Activated CD8-positive, alpha-beta T cell treated with anti-CD3 and anti-CD28 coated beads, Interleukin-2, amount 10 ng/mL, durations not matched to agents 7 days and 5 days (primary cell): ENCODE results near the gene DCAF11. TPM values are rescaled to one million over a fixed set of nuclear protein-coding genes. Genes with fewer than 3 reads are reported as not detected.

Source experiments
- ATAC-seq: fragments of 150-1000 bp; cut with Tn5 transposase; one replicate; pipeline ENCODE4 v1.10.0; 2021; ENCODE audit warnings: moderate library complexity
- CTCF ChIA-PET: fragments of 350-600 bp; sonication (Branson Sonifier 250); formaldehyde crosslinking; loops from one replicate; lab custom pipeline; 2021; ENCODE audit warnings: antibody characterized with exemption; lab: Charles Lee
- POLR2A ChIA-PET: fragments of 350-600 bp; sonication (Branson Sonifier 250); formaldehyde crosslinking; loops from one replicate; lab custom pipeline; 2021; ENCODE audit warnings: antibody characterized with exemption; lab: Charles Lee
- DNase-seq: peaks from one replicate; pipeline ENCODE4 v3.0.0-alpha.2; 2020
- H3K27ac Mint-ChIP-seq: one replicate; pipeline ENCODE4 v1.8.0; 2021; ENCODE audit warnings: mild to moderate bottlenecking, mixed read lengths
- H3K27me3 Mint-ChIP-seq: one replicate; pipeline ENCODE4 v1.8.0; 2021; ENCODE audit warnings: low read depth, mixed read lengths
- H3K36me3 Mint-ChIP-seq: one replicate; pipeline ENCODE4 v1.8.0; 2021; ENCODE audit warnings: low read depth, mixed read lengths
- H3K4me1 Mint-ChIP-seq: one replicate; pipeline ENCODE4 v1.8.0; 2021; ENCODE audit warnings: low read depth, mixed read lengths
- H3K4me3 Mint-ChIP-seq: one replicate; pipeline ENCODE4 v1.8.0; 2021; ENCODE audit warnings: mild to moderate bottlenecking, mixed read lengths
- H3K9me3 Mint-ChIP-seq: one replicate; pipeline ENCODE4 v1.8.0; 2022; ENCODE audit warnings: mixed read lengths; ENCODE audit not compliant: insufficient read depth
- total RNA-seq, 2 experiments: library from RNA; stranded (reverse); gene quantifications; one replicate each; pipeline ENCODE4 v1.2.3, GENCODE V29; 2021

Gene DCAF11
- 100 to 1,000 TPM; 101 to 107 TPM for total RNA-seq

DNA sequence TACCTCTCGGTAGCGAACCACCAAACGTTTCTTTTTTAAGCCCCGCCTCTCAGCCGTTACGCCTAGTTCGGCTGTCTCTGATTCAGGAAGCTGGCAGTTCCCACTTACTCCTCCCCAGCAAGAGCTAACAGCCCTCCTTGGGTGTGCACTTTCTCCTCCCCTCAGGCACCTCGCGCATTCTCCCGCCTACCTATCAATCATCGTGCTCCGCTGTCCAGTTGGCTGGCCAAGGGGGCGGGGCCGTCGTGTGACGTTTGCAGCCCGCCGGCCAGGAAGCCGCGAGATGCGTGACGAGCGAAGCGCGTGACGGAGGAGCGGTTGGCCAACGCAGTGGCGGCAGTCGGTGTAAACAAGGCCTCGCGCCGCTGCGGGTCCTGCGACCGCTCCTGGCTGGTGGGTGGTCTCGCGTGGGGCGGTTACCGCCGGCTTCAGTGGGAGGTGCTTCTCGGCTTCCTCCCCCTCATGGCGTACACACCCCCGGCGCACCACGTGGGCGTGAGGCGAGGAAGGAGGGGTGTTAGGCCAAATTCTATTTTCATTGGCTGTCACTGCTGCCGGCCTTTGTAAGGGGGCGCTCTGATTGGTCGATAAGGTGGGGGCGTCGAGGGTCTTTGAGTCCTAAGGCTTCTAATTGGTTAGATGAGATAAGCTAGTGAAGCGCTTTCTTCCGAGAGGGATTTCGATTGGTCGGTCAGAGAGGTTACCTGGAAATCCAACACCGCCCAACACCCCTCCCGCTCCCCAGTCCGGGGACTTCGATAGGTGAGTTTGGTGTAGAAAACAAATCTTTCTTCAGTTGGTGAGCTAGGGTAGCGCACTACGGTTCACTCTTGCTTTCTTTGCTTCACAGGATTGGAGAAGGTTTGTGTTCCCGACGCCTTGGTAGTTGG is at the start of gene DCAF11, which contains the start of gene NRL:
DCAF11 (plus strand) TSS at position 246 of the 890 bp plus-strand sequence. CDS start 818 bp downstream, outside the sequence.
NRL (minus strand) TSS at position 418 of the 890 bp plus-strand sequence. CDS start 32,101 bp downstream, outside the sequence.
- Mint-ChIP-seq H3K27me3 (no peaks in the 10 kb centered on the region), H3K9me3 (no peaks in the 10 kb centered on the region)
- POLR2A ChIA-PET: interaction anchor here (0.8 to 6.9 kb wide), 29 partner anchors 9 to 185 kb away, joined by 3 to 119 read pairs (median 8); partner anchors contain the start of genes CARMIL3, EMC9, FITM1 and IRF9

GRCh38 chr14:24064856-24065255 is 49.7 kb upstream of the DCAF11 start:
- no peak for ATAC-seq
- Mint-ChIP-seq H3K4me1 (no peaks in the 10 kb centered on the region), H3K27me3 (peaks cover 3% of the 10 kb centered on the region), H3K9me3 (no peaks in the 10 kb centered on the region), H3K4me3 (no peak overlapping the region), H3K36me3 (no peaks in the 10 kb centered on the region), H3K27ac (no peak overlapping the region)
- ChIA-PET POLR2A (interaction anchor here (0.5 kb wide), 1 partner anchor 73 kb away, joined by 3 read pairs; no protein-coding TSS in a partner anchor), CTCF (no interaction called here)
- no peak for DNase-seq

More for the DNA sequence above, at the start of gene DCAF11, which contains the start of gene NRL:
- peak; percentile 99 for DNase-seq
- CTCF ChIA-PET: interaction anchor here (0.6 to 5.0 kb wide), 22 partner anchors 7 to 317 kb away, joined by 3 to 43 read pairs (median 5); partner anchors contain the start of genes CIDEB, EMC9, FITM1 and IRF9
- peak within 1 kb of the TSS; percentile 99 for H3K27ac Mint-ChIP-seq
- peaks cover 38% of the 10 kb centered on the region for H3K4me1 Mint-ChIP-seq
- H3K4me3 Mint-ChIP-seq: peak within 1 kb of the TSS; percentile 96
- peaks cover 48% of the 10 kb centered on the region for H3K36me3 Mint-ChIP-seq
- peak; percentile 92 for ATAC-seq

DNA sequence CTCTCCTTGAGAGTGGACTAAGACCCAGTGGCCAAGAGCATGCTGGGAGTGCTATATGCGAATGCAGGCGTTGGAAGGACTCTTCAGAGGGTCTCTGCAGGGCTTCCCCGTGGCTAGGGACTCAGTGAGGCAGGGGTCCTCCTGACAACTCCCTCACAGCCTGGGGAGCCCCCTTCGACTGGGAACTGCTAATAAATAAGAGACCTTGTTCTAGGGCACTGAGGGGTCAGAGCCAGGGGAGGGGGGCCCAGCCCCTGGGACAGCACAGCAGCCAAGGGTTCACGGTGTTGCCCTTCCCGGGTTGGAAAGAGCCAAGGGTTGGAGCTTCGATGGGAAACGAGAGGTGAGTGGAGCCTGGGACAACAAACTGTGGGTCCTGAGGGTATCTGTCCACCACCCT is 49.2 kb upstream of the DCAF11 start:
- no peak for ATAC-seq
- ChIA-PET CTCF (interaction anchor here (0.9 to 1.2 kb wide), 2 partner anchors 25 to 30 kb away, joined by 3 to 5 read pairs; no protein-coding TSS in a partner anchor), POLR2A (interaction anchor here (0.9 kb wide), 1 partner anchor 49 kb away, joined by 3 read pairs; the partner anchor contains the start of gene DCAF11)
- Mint-ChIP-seq H3K27me3 (peaks cover 7% of the 10 kb centered on the region), H3K9me3 (no peaks in the 10 kb centered on the region), H3K27ac (no peak overlapping the region), H3K4me3 (no peak overlapping the region), H3K36me3 (no peaks in the 10 kb centered on the region), H3K4me1 (no peaks in the 10 kb centered on the region)
- no peak for DNase-seq

DNA sequence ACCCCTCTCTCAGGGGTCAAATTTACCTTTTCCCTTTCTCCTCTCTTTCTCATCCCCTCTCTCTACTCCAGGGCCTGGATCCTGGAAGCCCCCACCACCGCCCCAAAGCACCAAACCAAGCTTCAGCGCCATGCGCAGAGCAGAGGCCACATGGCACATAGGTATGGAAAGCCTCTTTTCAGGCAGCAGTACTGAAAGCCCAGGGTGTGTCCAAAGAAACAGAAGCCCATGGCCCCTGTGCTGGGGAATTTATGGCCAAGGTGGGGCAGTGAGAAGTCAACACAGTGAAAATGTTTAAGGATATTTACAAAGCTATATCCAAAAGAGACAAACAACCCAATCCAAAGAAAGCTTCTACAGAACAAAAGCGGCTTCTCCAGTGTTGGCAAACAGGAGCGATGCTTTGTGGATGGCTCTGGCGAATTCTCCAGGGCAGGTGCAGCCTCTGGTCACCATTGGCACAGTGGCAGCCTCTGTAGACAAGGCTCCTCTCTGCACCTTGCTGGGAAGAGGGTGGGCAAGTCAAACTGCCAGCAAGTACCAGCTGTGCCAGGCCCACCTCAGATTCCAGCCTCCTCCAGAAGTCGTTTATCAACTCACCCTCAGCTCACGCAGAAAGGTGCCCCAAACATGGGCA is 48.0 kb upstream of the DCAF11 start:
- H3K27ac Mint-ChIP-seq: no peak overlapping the region
- no peaks in the 10 kb centered on the region for H3K36me3 Mint-ChIP-seq
- POLR2A ChIA-PET: interaction anchor here (0.9 to 1.2 kb wide), 2 partner anchors 28 to 94 kb away, joined by 4 read pairs; partner anchors contain the start of genes IRF9 and PCK2
- ATAC-seq: no peak
- peaks cover 9% of the 10 kb centered on the region for H3K27me3 Mint-ChIP-seq
- no peaks in the 10 kb centered on the region for H3K4me1 Mint-ChIP-seq
- H3K9me3 Mint-ChIP-seq: no peaks in the 10 kb centered on the region
- CTCF ChIA-PET: interaction anchor here (1.4 to 2.0 kb wide), 4 partner anchors 8 to 41 kb away, joined by 5 to 8 read pairs (median 6); no protein-coding TSS in a partner anchor
- DNase-seq: no peak
- no peak overlapping the region for H3K4me3 Mint-ChIP-seq

GRCh38 chr14:24067133-24068082 is 47.2 kb upstream of the DCAF11 start:
- Mint-ChIP-seq H3K4me1 (no peaks in the 10 kb centered on the region), H3K4me3 (no peak overlapping the region), H3K27ac (no peak overlapping the region), H3K27me3 (peaks cover 9% of the 10 kb centered on the region), H3K9me3 (no peaks in the 10 kb centered on the region), H3K36me3 (no peaks in the 10 kb centered on the region)
- no peak for ATAC-seq
- no peak for DNase-seq
- ChIA-PET POLR2A (interaction anchor here (1.2 kb wide), 1 partner anchor 27 kb away, joined by 4 read pairs; the partner anchor contains the start of gene PCK2), CTCF (interaction anchor here (1.1 to 3.4 kb wide), 7 partner anchors 9 to 41 kb away, joined by 3 to 14 read pairs (median 6); no protein-coding TSS in a partner anchor)

DNA sequence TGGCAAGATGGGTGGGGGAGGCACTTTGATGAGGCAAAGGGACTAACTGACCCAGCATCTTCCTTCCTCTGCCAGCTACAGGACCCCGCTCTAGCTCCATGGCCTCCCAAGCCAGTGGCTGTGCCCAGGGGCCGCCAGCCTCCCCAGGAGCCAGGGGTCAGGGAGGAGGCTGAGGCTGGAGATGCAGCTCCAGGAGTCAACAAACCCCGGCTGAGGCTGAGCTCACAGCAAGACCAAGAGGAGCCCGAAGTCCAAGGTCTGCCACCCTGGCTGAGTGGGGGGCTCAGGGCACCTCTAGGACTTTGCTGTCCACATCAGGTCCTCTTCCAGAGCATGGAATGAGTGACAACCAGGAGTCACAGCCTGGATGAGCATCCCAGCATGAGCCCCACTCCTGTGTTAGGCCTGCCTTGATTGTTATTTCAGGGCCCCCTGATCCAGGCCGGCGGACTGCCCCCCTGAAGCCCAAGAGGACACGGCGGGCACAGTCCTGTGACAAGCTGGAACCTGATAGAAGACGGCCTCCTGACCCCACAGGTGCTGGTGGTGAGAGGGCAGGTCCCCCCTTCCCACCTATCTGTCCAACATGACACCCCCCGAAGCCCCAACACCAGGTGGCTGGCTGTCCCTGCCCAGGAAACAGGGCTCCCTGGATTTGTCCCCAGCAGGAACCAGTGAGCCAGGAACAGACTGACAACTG is 45.7 kb upstream of the DCAF11 start:
- Mint-ChIP-seq H3K36me3 (no peaks in the 10 kb centered on the region), H3K9me3 (no peaks in the 10 kb centered on the region), H3K27ac (no peak overlapping the region), H3K27me3 (peaks cover 9% of the 10 kb centered on the region), H3K4me1 (no peaks in the 10 kb centered on the region), H3K4me3 (no peak overlapping the region)
- ChIA-PET CTCF (interaction anchor here (0.7 to 3.4 kb wide), 7 partner anchors 11 to 92 kb away, joined by 3 to 15 read pairs (median 7); partner anchors contain the start of gene IRF9), POLR2A (interaction anchor here (1.4 to 2.6 kb wide), 2 partner anchors 12 to 92 kb away, joined by 4 to 13 read pairs; partner anchors contain the start of gene IRF9)
- no peak for DNase-seq
- ATAC-seq: no peak

- no peak for DNase-seq
- Mint-ChIP-seq H3K4me1 (no peaks in the 10 kb centered on the region), H3K9me3 (no peaks in the 10 kb centered on the region), H3K4me3 (no peak overlapping the region), H3K36me3 (no peaks in the 10 kb centered on the region), H3K27me3 (peaks cover 9% of the 10 kb centered on the region), H3K27ac (no peak overlapping the region)
- ChIA-PET CTCF (interaction anchor here (0.7 to 3.4 kb wide), 6 partner anchors 11 to 92 kb away, joined by 3 to 15 read pairs (median 6); partner anchors contain the start of genes CARMIL3 and IRF9), POLR2A (interaction anchor here (1.1 to 2.6 kb wide), 3 partner anchors 11 to 173 kb away, joined by 3 to 13 read pairs (median 4); partner anchors contain the start of genes IRF9 and TINF2)
- no peak for ATAC-seq
Measured at GRCh38 chr14:24069411-24069735, 45.2 kb upstream of the DCAF11 start.

DNA sequence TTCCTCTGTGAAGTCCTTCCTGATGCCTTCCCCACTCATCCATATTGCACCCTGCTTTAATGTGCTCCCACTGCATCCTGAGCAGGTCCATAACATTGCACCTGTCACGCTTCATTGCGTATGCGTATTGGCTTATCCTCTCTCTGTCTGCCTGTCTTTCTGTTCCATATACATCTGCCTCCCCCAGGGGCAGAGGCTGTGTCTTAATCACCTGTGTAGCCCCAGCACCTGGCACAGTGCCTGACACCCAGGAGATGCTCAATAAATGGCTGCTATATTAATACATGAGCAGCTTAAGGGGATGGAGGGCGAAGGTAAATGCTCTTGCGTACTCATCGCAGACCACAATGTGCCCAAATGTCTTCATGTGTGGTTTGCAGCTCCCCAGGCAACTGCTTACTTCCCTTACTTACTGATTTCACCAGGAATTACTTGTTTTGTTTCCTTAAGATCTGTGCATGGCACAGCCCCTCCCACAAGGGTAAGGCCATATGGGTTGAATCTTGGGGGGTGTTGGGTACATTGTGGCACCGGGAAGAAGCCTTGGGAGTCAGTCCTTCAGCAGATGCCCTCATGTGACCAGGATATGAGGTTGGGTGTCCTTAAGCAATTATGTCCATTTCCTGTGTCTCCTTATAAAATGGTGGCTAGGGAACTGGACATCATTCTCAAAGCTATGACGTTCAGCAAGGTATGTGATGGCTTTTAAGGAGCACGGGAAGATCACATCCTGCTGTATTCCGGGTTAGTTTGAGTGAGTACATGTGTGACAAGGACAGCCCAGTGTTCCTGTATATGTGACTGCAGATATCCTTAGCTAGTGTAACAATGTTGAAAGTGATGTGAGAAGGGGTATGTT is 44.1 kb upstream of the DCAF11 start:
- no peaks in the 10 kb centered on the region for H3K9me3 Mint-ChIP-seq
- ChIA-PET CTCF (interaction anchor here (0.9 to 3.4 kb wide), 6 partner anchors 9 to 38 kb away, joined by 3 to 15 read pairs (median 6); partner anchors contain the start of gene CARMIL3), POLR2A (interaction anchor here (1.1 to 2.6 kb wide), 2 partner anchors 10 to 172 kb away, joined by 3 to 13 read pairs; partner anchors contain the start of gene TINF2)
- H3K27me3 Mint-ChIP-seq: peaks cover 9% of the 10 kb centered on the region
- ATAC-seq: no peak
- H3K36me3 Mint-ChIP-seq: no peaks in the 10 kb centered on the region
- no peak overlapping the region for H3K4me3 Mint-ChIP-seq
- no peak for DNase-seq
- no peak overlapping the region for H3K27ac Mint-ChIP-seq
- peaks cover 7% of the 10 kb centered on the region for H3K4me1 Mint-ChIP-seq

GRCh38 chr14:24071144-24071697 is 43.4 kb upstream of the DCAF11 start, which contains the start of gene CPNE6:
Gene CPNE6, plus strand, starts transcription at chr14:24071562. Its CDS starts 1,375 bp downstream, at chr14:24072937.
- H3K9me3 Mint-ChIP-seq: no peaks in the 10 kb centered on the region
- CTCF ChIA-PET: interaction anchor here (0.9 to 3.4 kb wide), 4 partner anchors 10 to 37 kb away, joined by 3 to 15 read pairs (median 9); no protein-coding TSS in a partner anchor
- ATAC-seq: no peak

More at GRCh38 chr14:24071144-24071697, 43.4 kb upstream of the DCAF11 start, which contains the start of gene CPNE6:
- Mint-ChIP-seq H3K4me1 (peaks cover 14% of the 10 kb centered on the region), H3K36me3 (no peaks in the 10 kb centered on the region), H3K4me3 (no peak within 1 kb of the TSS), H3K27ac (no peak within 1 kb of the TSS), H3K27me3 (peaks cover 9% of the 10 kb centered on the region)
- POLR2A ChIA-PET: interaction anchor here (2.6 kb wide), 1 partner anchor 9 kb away, joined by 13 read pairs; no protein-coding TSS in a partner anchor
- no peak for DNase-seq
